Measurements from ENCODE around the gene APCDD1. TPM values are rescaled to one million over a fixed set of nuclear protein-coding genes. Genes with fewer than 3 reads are reported as not detected.

The APCDD1 gene
- total RNA-seq, 2 donors from 2014 or later: 38.2 to 75.8 TPM

GRCh38 chr18:10524507-10525370 is 70.3 kb downstream of the APCDD1 start:
- H3K27ac ChIP-seq: no peak overlapping the region
- TF ChIP-seq CTCF (IDR thresholded peaks at IDR 0.05): no peak
- peak overlapping the region; percentile 80 for H3K4me3 ChIP-seq
- ATAC-seq (ENCODE audit: insufficient number of reproducible peaks, low FRiP score, low read depth) (no peak), DNase-seq (ENCODE audit: low spot score) (no peak)
- peaks cover 8 to 28% of the 10 kb centered on the region in 2 donors for H3K4me1 ChIP-seq (ENCODE audit: control insufficient read depth in 1 of 2, low read depth in 2 of 2)
- no peaks in the 10 kb centered on the region for H3K27me3 ChIP-seq (replicated peaks; ENCODE audit: insufficient read depth)
- no peaks in the 10 kb centered on the region for H3K9me3 ChIP-seq
- no peaks in the 10 kb centered on the region for H3K36me3 ChIP-seq

DNA sequence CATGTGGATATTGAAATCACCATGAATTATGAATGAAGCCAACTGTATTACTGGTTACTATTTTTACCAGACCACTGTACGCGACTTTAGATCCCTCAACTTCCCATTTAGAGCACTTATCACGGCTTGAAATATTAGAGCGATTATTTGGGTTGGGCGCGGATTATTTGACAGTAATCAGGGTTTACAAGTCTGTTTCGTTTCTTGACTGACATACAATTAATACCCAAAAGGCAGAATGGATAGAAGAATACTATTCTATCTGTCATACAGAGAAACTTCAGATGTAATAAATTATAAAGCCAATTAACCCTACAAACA is 70.9 kb downstream of the APCDD1 start:
- TF ChIP-seq CTCF (IDR thresholded peaks at IDR 0.05): no peak
- no peak for DNase-seq (ENCODE audit: low spot score)
- Histone ChIP-seq H3K27ac (peak overlapping the region; percentile 73 to 80), H3K4me3 (peak overlapping the region; percentile 80), H3K27me3 (replicated peaks; ENCODE audit: insufficient read depth) (no peaks in the 10 kb centered on the region), H3K9me3 (no peaks in the 10 kb centered on the region), H3K36me3 (no peaks in the 10 kb centered on the region), H3K4me1 (ENCODE audit: control insufficient read depth in 1 of 2, low read depth in 2 of 2) (peaks cover 8 to 31% of the 10 kb centered on the region in 2 donors)
- no peak for ATAC-seq (ENCODE audit: insufficient number of reproducible peaks, low FRiP score, low read depth)

DNA sequence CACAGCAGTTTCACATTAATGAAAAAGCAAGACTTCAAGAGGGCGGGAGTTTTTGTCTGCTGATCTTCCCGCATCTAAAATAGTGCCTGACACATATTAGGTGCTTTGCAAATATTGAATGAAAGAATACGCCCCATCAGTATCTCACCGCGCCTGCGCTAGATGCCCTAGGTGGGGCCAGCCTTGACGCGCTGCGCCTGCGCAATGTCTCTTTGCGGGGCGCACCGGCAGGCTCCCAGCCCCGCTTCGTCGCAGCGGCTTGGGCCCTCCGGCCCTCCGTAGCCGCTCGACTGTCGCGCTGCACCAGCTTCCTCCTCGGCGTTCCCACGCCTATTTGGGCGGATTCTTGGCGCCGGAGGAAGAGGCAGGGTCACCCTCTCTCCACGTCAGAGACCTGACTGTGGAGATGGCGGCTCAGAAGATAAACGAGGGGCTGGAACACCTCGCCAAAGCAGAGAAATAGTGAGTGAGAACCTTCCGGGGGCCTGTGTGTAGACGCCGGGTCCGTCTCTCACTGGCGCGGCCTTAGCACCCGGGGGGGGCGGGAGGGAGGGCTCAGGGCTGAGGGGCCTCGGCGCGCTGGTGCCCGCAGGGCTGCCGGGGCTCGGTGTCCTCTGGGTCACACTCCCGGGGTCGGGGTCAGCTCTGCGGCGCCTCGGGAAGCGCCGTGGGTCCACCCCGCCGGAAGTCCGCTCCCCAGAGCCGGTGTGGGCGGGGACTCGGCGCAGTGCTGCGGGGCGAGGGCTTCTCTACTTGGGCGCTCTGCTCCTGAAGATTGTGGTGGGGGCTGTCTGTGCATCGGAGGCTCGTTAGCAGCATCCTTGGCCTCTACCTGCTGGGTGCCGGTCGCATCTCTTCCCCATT is 71.5 kb downstream of the APCDD1 start, which contains the start of gene NAPG:
TSS of gene NAPG (plus strand) at position 331 of the 864 bp plus-strand sequence. CDS start at position 407, 76 bp downstream.
- no peak for TF ChIP-seq CTCF (IDR thresholded peaks at IDR 0.05)
- no peaks in the 10 kb centered on the region for H3K36me3 ChIP-seq
- H3K4me1 ChIP-seq (ENCODE audit: control insufficient read depth in 1 of 2, low read depth in 2 of 2): peaks cover 8 to 37% of the 10 kb centered on the region in 2 donors
- H3K4me3 ChIP-seq: peak within 1 kb of the TSS; percentile 80
- DNase-seq (ENCODE audit: low spot score) (peak; percentile 59), ATAC-seq (ENCODE audit: insufficient number of reproducible peaks, low FRiP score, low read depth) (peak; percentile 68)
- H3K27ac ChIP-seq: peak within 1 kb of the TSS; percentile 73 to 80
- H3K9me3 ChIP-seq: no peaks in the 10 kb centered on the region
- H3K27me3 ChIP-seq (replicated peaks; ENCODE audit: insufficient read depth): no peaks in the 10 kb centered on the region

- Histone ChIP-seq H3K27me3 (replicated peaks; ENCODE audit: insufficient read depth) (no peaks in the 10 kb centered on the region), H3K4me1 (ENCODE audit: control insufficient read depth in 1 of 2, low read depth in 2 of 2) (peaks cover 8 to 38% of the 10 kb centered on the region in 2 donors), H3K36me3 (no peaks in the 10 kb centered on the region), H3K9me3 (no peaks in the 10 kb centered on the region), H3K4me3 (peak overlapping the region; percentile 80), H3K27ac (peak overlapping the region; percentile 73 to 80)
- no peak for TF ChIP-seq CTCF (IDR thresholded peaks at IDR 0.05)
- no peak for DNase-seq (ENCODE audit: low spot score)
- ATAC-seq (ENCODE audit: insufficient number of reproducible peaks, low FRiP score, low read depth): peak; percentile 4
These were observed 72.1 kb downstream of the APCDD1 start for GRCh38 chr18:10526561-10526949.

GRCh38 chr18:10528439-10528838 is 74.0 kb downstream of the APCDD1 start:
- no peaks in the 10 kb centered on the region for H3K36me3 ChIP-seq
- H3K27me3 ChIP-seq (replicated peaks; ENCODE audit: insufficient read depth): no peaks in the 10 kb centered on the region
- no peak for TF ChIP-seq CTCF (IDR thresholded peaks at IDR 0.05)
- H3K4me3 ChIP-seq: no peak overlapping the region
- DNase-seq (ENCODE audit: low spot score) (no peak), ATAC-seq (ENCODE audit: insufficient number of reproducible peaks, low FRiP score, low read depth) (no peak)
- peaks cover 8 to 38% of the 10 kb centered on the region in 2 donors for H3K4me1 ChIP-seq (ENCODE audit: control insufficient read depth in 1 of 2, low read depth in 2 of 2)
- H3K27ac ChIP-seq: no peak overlapping the region
- no peaks in the 10 kb centered on the region for H3K9me3 ChIP-seq

Data from thoracic aorta (tissue), 2 donors.